ENCODE results near the gene CYP2J2. TPM values are rescaled to one million over a fixed set of nuclear protein-coding genes. Genes with fewer than 3 reads are reported as not detected.

CYP2J2 gene
- total and polyA plus RNA-seq, 2 donors (not counting 1 experiment from before 2014, with no cell fraction given) = 0.34 to 0.91 TPM

GRCh38 chr1:59973719-59974118, 47.1 kb upstream of the CYP2J2 start:
- H3K79me2 ChIP-seq (ENCODE audit: control insufficient read depth, insufficient read depth, low read length) = no peaks in the 10 kb centered on the region
- no peak overlapping the region for H3K27ac ChIP-seq (ENCODE audit: low read length in 2 of 2)
- Mint-ChIP-seq H3K9me3 (ENCODE audit: insufficient read depth) (no peaks in the 10 kb centered on the region), H3K4me1 (peaks cover 5% of the 10 kb centered on the region), H3K4me3 (no peak overlapping the region), H3K27me3 (peaks cover 39% of the 10 kb centered on the region), H3K27ac (no peak overlapping the region)
- H3K27me3 ChIP-seq (replicated peaks in 1 of 4; ENCODE audit: control extremely low read depth in 1 of 4, control insufficient read depth in 3 of 4, insufficient read depth in 4 of 4, low read length in 3 of 4) = peaks cover 0 to 11% (median 5%) of the 10 kb centered on the region in 4 experiments
- no peaks in the 10 kb centered on the region for H3K36me3 ChIP-seq (replicated peaks in 1 of 2; ENCODE audit: control extremely low read depth in 1 of 2, control insufficient read depth in 1 of 2, extremely low read depth in 1 of 2, insufficient read depth in 2 of 2, low read length in 1 of 2)
- peaks cover 5 to 6% of the 10 kb centered on the region in 2 donors for H3K4me1 ChIP-seq (ENCODE audit: control insufficient read depth in 2 of 2, insufficient read depth in 2 of 2, low read length in 2 of 2)
- TF ChIP-seq EZH2 (IDR thresholded peaks at IDR 0.05; ENCODE audit: borderline replicate concordance, insufficient read depth, low read depth, low read length, poor library complexity, severe bottlenecking) (no peak), CTCF (IDR thresholded peaks at IDR 0.05) (no peak)
- no peaks in the 10 kb centered on the region for H4K20me1 ChIP-seq (ENCODE audit: control insufficient read depth, insufficient read depth, low read length, poor library complexity, severe bottlenecking)
- H3K4me2 ChIP-seq (replicated peaks; ENCODE audit: low read depth, low read length, poor library complexity, severe bottlenecking) = no peak overlapping the region
- no peak for DNase-seq
- intact Hi-C loops (cut with micrococcal nuclease) = loop anchor here (5.0 to 10.0 kb wide), 3 partner anchors 1071 to 1894 kb away; no protein-coding TSS in a partner anchor
- no peak overlapping the region for H3K4me3 ChIP-seq (ENCODE audit: control extremely low read depth in 1 of 5, extremely low read depth in 1 of 5, insufficient read depth in 1 of 5, low read depth in 2 of 5, low read length in 4 of 5)
- H2AFZ ChIP-seq (ENCODE audit: insufficient read depth, low read depth, low read length, poor library complexity, severe bottlenecking) = no peak overlapping the region
- no peak for ATAC-seq (ENCODE audit: low read depth)
- CTCF ChIA-PET = interaction anchor here (0.7 to 3.8 kb wide), 3 partner anchors 16 to 1882 kb away, joined by 3 to 27 read pairs (median 4); no protein-coding TSS in a partner anchor
- H3K9ac ChIP-seq (ENCODE audit: low read length) = no peak overlapping the region
- H3K9me3 ChIP-seq (ENCODE audit: control extremely low read depth in 1 of 3, control insufficient read depth in 2 of 3, insufficient read depth in 1 of 3, low read length in 2 of 3) = no peaks in the 10 kb centered on the region
- POLR2A ChIA-PET = no interaction called here
- no CpG with 5 or more reads among the region's 1 CpG for WGBS (ENCODE audit: insufficient coverage)

GRCh38 chr1:59972216-59972927, 45.8 kb upstream of the CYP2J2 start:
- Mint-ChIP-seq H3K4me3 (no peak overlapping the region), H3K27ac (no peak overlapping the region), H3K4me1 (peaks cover 5% of the 10 kb centered on the region), H3K9me3 (ENCODE audit: insufficient read depth) (no peaks in the 10 kb centered on the region), H3K27me3 (peaks cover 39% of the 10 kb centered on the region)
- Histone ChIP-seq H3K36me3 (replicated peaks in 1 of 2; ENCODE audit: control extremely low read depth in 1 of 2, control insufficient read depth in 1 of 2, extremely low read depth in 1 of 2, insufficient read depth in 2 of 2, low read length in 1 of 2) (no peaks in the 10 kb centered on the region), H3K79me2 (ENCODE audit: control insufficient read depth, insufficient read depth, low read length) (no peaks in the 10 kb centered on the region), H3K4me3 (ENCODE audit: control extremely low read depth in 1 of 5, extremely low read depth in 1 of 5, insufficient read depth in 1 of 5, low read depth in 2 of 5, low read length in 4 of 5) (no peak overlapping the region), H2AFZ (ENCODE audit: insufficient read depth, low read depth, low read length, poor library complexity, severe bottlenecking) (no peak overlapping the region), H3K27me3 (replicated peaks in 1 of 4; ENCODE audit: control extremely low read depth in 1 of 4, control insufficient read depth in 3 of 4, insufficient read depth in 4 of 4, low read length in 3 of 4) (peaks cover 0 to 11% (median 5%) of the 10 kb centered on the region in 4 experiments), H3K4me1 (ENCODE audit: control insufficient read depth in 2 of 2, insufficient read depth in 2 of 2, low read length in 2 of 2) (peaks cover 5 to 6% of the 10 kb centered on the region in 2 donors), H3K9ac (ENCODE audit: low read length) (no peak overlapping the region), H3K4me2 (replicated peaks; ENCODE audit: low read depth, low read length, poor library complexity, severe bottlenecking) (no peak overlapping the region), H3K27ac (ENCODE audit: low read length in 2 of 2) (no peak overlapping the region), H4K20me1 (ENCODE audit: control insufficient read depth, insufficient read depth, low read length, poor library complexity, severe bottlenecking) (no peaks in the 10 kb centered on the region), H3K9me3 (ENCODE audit: control extremely low read depth in 1 of 3, control insufficient read depth in 2 of 3, insufficient read depth in 1 of 3, low read length in 2 of 3) (no peaks in the 10 kb centered on the region)
- WGBS (ENCODE audit: insufficient coverage) = 94% methylated on average over 18 of the region's 20 CpGs
- no peak for TF ChIP-seq CTCF (IDR thresholded peaks at IDR 0.05)
- TF ChIP-seq EZH2 (IDR thresholded peaks at IDR 0.05; ENCODE audit: borderline replicate concordance, insufficient read depth, low read depth, low read length, poor library complexity, severe bottlenecking) = no peak
- DNase-seq = no peak
- no peak for ATAC-seq (ENCODE audit: low read depth)
- ChIA-PET CTCF (interaction anchor here (0.9 to 3.8 kb wide), 8 partner anchors 9 to 1889 kb away, joined by 3 to 27 read pairs (median 6); no protein-coding TSS in a partner anchor), POLR2A (no interaction called here)
- intact Hi-C loops (cut with micrococcal nuclease) = loop anchor here (5.0 to 10.0 kb wide), 3 partner anchors 1072 to 1895 kb away; no protein-coding TSS in a partner anchor
